ENCODE measurements around the gene WDR88.
A peak's percentile ranks its signal among the peaks of the same experiment; 100 is the strongest.
"Not testable (repeated sequence)": the region's sequence is repeated elsewhere in the genome, so short reads cannot be mapped to it uniquely, and the experiment has no call there.

WDR88 gene, protein sequence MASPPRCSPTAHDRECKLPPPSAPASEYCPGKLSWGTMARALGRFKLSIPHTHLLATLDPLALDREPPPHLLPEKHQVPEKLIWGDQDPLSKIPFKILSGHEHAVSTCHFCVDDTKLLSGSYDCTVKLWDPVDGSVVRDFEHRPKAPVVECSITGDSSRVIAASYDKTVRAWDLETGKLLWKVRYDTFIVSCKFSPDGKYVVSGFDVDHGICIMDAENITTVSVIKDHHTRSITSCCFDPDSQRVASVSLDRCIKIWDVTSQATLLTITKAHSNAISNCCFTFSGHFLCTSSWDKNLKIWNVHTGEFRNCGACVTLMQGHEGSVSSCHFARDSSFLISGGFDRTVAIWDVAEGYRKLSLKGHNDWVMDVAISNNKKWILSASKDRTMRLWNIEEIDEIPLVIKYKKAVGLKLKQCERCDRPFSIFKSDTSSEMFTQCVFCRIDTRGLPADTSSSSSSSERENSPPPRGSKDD

DNA sequence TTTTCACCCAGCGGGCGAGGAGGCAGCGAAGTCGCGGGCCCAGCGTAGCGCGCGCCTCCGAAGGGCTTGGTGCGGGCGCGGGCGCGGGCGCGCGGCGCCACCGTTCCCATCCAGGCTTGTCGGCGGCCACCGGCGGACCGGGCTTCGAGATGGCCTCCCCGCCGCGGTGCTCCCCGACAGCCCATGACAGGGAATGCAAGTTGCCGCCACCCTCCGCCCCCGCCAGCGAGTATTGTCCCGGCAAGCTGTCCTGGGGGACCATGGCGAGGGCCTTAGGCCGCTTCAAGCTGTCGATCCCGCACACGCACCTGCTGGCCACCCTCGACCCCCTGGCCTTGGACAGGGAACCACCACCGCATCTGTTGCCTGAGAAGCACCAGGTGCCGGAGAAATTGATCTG, at the start of gene WDR88:
Gene WDR88, plus strand, starts transcription at position 94 of the 400 bp plus-strand sequence. Its CDS starts 56 bp downstream, at position 150.
- no peak for DNase-seq

DNA sequence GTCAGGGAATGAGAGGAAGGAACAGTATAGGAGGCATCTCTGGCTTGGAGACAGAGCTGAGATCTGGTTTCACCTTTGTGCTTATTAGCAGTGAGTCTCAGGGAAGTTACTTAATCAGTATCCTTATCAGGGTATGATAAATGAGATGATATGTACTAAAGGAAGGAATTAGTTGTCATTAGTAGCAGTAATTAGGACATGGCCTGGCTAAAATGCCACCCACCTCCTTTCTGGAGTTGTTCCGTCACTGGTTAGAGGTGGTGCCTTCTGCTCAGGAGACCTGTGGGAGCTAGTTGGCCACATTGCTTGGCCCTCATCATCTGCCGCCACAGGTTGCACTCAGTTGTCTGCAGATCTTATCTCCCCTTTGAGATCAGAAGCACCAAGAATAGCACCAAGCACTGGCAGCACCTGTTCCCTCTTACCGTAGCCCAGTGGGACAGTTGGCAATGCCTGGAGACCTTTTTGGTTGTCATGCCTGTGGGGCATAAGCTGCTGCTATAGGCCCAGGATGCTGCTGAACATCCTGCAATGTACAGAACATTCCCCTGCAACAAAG, 46.3 kb upstream of the WDR88 start:
- DNase-seq = no peak

DNA sequence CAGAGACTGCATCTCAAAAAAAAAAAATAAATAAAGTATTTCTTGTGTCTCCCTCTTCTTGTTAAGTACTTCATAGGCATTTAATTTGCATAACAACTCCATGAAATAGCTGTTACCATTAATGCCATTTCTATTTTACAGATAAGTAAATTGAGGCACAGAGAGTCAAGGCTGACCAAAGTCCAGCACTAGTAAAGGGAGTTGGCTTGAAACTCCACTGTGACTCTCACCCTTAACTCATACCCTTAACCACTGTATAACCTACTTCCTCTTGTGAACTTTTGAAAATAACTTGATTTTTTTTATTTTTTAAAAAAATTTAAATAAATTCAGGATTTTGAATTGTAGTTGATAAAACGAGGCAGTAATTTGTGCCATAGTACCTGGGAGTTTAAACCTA, 45.0 kb upstream of the WDR88 start:
- no peak for DNase-seq

DNA sequence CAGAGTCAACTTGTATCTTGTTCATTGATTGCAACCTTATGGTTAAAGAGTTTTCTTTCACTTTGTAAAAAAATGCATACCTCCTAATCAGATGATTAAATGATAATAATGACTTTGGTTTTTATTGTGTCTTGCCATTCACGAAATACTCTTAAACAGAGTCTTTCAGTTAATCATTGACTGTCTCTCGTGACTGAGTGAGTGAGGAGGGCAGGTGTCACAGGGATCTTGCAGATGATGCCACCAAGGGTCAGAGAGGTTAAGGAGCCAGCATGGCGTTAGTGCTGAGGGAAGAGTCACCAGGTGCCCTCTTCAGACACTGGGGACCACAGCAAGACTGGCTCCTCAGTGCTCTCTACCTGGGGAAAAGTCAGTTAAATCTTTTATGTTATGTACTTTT, 42.9 kb upstream of the WDR88 start:
- DNase-seq = no peak

DNA sequence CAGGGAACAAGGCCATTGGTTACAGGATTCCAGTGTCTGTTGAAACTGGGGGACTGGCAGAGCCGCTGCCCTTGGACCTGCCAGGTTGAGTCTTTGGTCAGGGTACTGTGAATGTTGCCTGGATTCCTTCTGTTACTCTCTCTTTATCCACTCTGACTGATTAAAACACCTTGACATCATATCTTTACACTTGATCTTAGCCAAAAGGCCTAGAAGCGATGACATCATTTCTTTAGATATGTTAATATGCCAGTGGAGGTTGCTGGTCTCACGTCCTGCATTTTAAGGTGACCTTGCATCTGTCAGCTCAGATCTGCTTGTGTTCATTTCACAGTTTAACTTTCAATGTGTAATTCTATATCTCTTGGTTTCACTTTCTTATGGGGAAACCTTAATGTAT, 41.7 kb upstream of the WDR88 start:
- DNase-seq = no peak

DNA sequence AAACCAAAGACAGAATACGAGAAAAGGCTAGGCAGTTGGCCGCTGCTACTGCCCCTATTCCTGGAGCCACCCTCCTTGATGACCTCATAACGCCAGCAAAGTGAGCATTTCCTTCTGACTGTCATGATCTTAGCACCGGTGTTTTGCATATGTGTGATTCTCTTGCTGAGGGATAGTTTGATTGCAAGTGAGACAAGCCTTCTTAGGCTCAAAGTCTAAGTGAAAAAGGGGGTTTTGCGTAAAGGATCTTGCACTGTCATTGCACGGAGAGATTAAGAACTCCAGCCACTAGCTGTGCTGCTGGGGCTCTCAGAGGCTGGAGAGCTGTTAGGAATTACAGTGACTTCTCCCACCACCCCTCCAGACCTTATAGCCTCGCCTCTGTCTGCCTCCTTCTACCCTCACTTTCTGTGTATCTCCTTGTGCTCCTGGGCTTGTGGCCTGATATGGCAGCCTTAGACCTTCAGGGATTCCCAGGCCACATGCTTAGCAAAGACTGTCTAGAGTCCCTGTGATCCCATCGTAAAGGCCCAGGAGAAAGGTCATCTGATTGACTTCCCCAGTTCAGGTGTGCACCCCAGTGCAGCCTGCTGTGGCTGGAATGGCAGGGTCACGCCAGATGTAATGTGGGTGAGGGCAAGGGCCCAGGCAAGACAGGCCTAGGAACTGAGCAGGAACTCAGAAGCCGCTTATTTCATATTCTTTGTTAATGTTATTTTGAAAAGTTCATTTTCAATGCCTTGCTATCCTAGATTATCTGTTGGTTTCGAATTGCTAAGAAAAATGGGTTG, 38.3 kb upstream of the WDR88 start:
- no peak for DNase-seq

DNA sequence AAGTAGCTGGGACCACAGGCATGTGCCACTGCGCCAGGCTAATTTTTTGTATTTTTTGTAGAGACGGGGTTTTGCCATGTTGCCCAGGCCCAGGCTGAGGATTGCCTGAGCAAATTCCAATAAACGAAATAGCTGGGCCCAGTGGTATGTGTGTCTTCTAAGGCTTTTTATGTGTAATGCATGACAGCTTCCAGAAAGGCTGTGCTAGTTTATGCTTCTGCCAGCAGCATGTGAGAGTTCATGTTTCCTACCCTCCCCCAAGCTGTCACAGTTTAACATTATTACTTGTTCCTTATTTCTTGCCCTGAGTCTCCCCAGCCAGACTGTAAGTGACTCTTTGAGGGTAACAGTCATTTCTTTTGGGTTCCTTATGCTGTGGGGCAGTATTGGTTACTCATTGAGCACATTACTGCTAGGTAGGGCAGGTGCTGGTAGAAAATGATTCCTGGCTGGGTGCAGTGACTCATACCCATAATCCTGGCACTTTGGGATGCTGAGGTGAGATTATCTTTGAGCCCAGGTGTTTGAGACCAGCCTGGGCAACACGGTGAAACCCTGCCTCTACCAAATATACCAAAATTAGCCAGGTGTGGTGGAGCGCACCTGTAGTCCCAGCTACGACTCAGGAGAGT, 37.4 kb upstream of the WDR88 start:
- no peak for DNase-seq

DNA sequence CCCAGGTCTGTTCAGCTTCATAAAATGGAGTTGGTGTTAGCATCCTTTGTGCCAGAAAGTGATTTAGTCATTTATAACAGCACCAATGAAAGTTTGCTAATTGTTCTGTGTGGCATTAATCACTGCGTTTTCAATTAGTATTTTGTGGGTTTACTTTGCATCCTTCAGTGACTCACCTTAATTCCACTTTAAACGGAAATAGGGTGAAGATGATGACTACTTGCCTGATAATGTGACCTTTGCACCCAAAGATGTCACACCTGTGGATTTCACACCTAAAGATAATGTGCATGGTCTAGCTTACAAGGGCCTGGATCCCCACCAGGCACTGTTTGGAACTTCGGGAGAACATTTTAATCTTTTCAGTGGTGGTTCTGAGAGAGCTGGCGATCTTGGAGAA, 35.9 kb upstream of the WDR88 start:
- no peak for DNase-seq

DNA sequence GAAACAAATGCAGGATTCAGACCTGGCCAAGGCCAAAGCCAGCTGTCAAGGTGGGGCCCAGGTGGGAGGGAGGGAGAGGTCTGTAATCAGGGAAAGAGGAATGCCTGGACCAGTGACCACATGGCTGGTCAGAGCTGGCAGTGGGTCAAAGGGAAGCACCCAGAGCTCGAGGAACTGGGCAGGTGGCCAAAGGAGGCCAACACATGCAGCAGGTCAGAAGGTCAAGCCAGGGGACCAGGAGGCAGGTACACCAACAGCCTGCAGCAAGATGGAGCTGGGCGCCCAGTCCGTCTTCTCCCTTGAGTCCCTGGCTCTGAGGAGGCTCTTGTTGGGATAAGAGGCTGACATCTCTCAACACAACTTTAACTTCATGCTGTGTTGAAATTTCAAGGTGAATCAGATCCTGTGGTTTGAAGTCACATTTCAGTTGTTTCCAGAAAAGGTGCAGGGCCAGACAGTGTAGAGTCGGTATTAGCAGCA, 33.8 kb upstream of the WDR88 start:
- DNase-seq = no peak

DNA sequence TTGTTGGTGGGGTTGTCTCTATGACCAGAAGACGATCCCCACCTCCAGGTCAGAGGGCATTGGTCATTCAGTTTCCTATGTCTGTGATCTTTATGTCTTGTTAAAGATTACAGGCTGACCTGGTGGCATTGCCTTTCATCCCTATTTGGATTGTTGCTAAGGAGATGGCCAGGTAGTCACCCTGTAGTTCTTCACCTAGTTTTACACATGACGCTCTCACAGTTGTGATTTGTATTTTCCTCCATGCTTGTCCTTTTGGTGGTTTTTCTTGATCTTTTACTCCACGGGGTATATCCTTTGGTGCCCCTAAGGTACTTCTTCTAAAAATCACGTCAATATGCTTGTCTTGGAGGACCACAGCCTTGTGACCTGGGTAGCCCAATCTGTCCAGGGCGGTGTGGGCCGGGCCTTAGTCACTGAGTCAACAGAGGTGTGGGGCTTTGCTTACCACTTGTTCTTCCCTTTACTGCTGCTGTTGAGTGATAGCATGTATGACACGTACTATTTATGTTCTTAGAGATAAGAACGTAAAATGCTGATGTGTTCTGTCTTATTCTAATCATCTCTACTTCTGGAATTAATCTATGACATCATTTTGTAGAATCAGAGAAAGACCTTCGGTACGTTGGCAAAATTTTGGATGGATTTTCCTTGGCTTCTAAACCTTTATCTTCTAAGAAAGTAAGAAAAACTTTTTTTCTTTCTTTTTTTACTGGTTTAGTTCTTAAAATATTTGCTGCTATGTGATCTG, 30.8 kb upstream of the WDR88 start:
- no peak for DNase-seq

DNA sequence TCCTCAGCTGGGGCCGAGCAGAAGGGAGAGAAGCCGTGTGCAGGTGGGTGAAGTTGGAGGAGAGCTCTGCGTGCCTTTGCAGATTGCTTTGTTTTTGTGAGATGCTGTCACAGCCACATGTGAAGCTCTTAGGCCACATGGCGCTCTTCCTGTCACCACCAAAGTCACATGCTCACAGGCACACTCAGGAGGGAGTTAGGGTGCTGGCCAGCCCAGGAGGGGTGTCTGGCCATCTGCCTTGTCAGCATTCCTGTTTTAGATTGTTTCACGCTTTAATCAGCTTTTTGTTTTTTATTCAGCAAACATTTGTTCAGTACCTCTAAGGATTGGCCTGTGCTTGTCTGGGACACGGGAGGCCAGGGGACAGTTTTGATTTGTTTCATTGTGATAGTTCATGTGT, 29.0 kb upstream of the WDR88 start:
- no peak for DNase-seq

DNA sequence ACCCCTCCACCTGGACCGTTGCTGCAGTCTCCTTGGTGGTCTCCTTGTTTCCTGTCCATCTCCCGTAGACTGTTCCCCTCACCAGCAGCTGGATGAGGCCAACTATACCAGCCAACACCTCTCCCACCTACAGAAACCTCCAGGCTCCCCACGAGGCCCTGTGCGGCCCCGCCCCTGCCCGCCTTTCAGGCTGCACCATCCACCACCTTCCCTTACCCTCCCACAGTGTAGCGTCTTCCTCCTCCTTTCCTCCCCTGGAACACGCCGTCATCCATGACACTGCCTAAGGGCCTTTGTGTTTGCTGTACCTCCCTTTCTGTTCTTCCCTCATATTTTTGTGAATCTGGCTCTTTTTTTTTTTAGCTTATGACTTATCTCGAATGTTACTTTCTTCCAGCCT, 23.8 kb upstream of the WDR88 start:
- DNase-seq = no peak

DNA sequence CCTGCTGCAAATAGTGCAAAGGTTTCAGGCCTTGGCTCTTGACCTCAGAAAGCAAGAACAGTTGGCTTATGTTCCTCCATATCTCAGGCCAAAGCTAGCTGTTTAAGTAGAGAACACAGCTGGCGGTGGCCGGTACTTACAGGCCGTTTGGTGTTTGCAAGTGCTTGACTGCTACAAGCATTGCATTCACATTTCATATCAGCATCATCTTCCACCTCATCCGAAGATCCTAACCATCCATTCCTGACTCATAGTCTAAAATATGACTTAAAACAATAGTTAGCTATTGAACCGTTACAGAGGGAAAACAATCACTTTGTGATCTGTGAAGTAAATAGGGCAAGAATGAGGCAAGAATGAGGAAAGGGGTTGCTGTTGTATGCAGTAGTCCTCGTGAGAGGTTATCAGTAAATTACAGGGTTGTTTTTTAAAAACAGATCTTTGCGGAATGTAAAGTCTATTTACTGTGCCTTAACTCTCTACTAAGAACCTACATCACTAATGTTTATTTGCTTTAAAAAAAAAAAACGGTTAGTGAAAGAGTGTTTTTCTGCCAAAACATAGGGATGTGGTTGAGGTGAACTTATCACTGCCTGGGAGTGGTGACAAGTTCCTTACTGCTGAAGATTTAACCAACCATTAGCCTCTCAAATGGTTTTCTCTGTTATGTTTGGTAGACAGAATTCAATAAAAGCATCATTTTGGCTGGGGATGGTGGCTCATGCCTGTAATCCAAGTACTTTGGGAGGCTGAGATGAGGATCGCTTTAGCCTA, 21.6 kb upstream of the WDR88 start:
- DNase-seq = no peak

DNA sequence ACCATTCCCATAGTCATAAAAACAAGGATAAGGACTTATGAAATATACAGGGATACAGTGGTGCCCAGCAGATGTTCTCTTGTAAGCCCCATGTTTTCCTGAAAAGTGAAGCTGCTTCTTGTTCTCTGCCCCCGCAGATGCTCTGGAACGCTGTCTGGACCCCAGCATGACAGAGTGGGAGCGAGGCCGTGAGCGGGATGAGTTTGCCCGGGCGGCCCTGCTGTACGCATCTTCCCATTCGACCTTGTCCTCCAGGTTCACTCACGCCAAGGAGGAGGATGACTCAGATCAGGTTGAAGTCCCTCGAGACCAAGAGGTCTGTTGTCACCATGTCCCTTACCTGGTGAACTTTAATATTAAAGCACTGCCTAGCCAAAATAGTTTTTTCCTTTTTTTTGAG, 20.3 kb upstream of the WDR88 start:
- no peak for DNase-seq

DNA sequence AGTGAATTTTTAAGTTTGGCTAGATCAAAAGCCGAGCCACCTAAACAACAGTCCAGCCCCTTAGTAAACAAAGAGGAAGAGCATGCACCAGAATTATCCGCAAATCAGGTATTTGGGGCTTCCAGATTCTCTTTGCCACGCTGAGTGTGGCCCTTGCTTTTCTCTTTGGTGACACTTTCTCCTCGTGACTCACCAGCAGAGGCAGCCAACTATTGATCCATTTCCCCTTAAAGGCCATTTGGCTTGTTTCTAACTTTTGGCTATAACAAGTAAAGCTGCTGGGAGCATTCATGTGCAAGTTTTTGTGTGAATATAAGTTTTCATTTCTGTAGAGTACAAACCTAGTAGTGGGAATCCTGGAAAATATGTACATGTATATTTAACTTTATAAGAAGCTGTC, 17.6 kb upstream of the WDR88 start:
- no peak for DNase-seq

DNA sequence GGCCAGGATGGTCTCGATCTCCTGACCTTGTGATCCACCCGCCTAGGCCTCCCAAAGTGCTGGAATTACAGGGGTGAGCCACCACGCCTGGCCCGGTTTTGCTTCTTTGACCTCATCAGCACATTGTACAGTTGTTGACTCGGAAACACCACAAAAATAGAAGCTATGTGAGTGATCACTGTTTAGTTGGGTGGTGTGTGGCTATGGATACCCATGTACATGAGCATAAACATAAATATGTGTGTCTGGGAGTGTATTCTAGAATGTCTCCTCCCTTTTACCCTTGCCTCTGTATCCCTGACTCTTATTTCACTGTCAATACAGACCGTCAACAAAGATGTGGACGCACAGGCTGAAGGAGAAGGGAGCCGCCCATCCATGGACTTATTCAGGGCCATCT, 14.4 kb upstream of the WDR88 start:
- no peak for DNase-seq

DNA sequence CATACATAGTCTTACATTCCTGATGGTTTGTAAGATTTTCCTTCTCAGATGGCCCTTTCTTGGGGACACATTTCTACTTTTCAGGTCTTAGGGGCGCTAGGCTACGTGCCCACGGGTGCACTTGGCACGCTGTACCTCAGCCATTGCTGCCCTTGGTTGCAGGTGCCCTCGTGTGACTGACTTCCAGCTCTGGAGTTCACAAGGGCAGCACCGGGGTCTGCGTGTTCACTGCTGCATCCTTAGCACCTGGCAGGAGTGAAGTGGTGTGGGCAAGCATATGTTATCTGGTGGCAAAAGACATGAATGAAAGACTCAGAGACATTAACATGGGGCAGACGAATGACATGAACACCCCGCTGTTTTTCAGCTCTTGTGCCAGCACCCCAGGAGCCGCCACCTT, 13.3 kb upstream of the WDR88 start:
- DNase-seq = no peak

DNA sequence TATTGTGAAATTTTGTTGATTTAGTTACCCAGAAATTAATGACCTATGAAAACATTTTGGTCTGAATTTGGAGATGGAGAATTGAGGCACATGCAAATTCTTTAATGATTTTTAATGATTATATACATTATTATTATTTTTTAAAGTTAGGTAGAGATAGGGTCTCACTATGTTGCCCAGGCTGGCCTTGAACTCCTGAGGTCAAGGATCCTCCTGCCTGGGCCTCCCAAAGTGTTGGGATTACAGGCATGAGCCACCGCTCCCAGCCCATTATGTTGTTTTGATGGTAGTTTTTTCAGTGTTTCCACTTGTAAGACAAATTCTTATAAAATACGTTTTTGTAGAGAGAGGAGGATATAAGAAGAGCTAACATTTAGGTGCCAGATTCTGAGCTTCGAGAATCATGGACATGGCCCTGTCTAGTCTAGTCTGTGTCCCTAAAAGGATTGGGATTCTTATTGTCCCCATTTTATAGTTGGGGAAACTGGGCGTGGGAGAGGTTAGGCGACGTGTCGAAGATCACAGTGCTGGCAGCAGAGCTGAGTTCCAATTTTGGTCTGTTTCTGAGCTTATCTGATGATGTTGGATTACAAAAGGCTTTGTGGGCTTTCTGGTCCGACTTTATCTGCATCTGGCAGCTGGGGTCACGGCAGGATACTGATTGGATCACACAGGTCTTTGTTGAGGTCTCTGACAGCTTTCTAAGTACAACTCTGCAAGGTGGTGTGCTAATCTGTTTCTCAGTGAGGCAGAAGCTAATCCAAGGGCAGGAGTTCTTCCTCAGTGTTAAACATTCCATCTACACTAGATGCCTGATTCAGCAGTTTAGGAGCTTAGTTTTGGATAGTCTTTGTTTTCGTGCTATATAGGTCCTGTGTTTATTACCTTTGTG, 7.5 kb upstream of the WDR88 start:
- DNase-seq = no peak

DNA sequence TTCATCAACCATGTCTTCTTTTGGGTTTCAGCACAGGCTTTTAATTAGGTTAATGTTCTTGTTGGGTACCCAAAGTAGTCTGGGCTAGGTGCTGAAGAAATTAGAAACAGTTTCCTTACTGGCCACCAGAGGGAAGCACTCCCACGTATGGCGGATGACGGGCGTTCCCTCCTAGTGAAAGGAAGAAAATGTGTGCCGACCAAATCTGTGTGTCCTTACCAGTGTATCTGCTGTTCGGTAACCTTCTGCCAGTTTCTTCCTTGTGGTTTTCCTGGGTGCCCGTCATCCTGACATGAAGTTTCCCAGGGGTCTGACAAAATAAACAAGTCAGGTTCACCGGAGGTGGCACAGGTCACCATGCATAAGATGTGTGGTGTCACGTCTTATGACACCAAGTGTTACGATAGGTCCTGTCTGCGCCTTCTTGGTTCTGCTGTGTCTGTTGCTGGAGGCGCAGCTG, 6.0 kb upstream of the WDR88 start:
- peak; percentile 43 to 71 for DNase-seq

DNA sequence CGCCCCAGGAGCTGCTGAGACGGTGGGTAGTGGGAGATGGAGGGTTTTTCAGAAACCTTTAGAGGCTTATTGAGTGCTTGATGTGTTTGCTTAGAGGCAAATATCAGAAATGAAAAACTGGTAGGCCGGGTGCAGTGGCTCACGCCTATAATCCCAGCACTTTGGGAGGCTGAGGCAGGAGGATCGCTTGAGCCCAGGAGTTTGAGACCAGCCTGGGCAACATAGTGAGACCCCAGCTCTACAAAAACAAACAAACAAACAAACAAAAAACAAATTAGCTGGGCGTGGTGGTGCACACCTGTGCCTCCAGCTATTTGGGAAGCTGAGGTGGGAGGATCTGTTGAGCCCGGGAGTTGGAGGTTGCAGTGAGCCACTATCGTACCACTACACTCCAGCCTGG, 5.2 kb upstream of the WDR88 start:
- not testable (repeated sequence) for DNase-seq

DNA sequence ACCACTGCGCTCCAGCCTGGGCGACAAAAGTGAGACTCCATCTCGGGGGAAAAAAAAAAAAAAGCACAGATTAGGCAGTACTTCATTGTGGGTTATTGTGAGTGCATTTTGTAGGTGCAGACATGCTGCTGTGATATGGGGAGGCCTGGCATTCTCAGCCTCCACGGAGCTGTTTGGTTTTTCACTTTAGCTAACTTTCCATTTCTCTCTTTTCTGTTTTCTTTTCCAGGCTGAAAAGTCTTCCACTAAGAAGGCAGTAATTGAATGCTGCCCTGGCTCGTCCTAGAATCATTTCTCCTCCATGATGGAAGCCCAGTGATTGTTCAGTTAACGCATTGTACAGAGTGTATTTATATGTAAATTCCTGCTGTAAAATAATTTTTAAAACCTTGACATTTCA, 2.0 kb upstream of the WDR88 start:
- no peak for DNase-seq

Data from NCI-H446 (cell line).